ENCODE measurements around the gene CD7.

The CD7 gene

DNA sequence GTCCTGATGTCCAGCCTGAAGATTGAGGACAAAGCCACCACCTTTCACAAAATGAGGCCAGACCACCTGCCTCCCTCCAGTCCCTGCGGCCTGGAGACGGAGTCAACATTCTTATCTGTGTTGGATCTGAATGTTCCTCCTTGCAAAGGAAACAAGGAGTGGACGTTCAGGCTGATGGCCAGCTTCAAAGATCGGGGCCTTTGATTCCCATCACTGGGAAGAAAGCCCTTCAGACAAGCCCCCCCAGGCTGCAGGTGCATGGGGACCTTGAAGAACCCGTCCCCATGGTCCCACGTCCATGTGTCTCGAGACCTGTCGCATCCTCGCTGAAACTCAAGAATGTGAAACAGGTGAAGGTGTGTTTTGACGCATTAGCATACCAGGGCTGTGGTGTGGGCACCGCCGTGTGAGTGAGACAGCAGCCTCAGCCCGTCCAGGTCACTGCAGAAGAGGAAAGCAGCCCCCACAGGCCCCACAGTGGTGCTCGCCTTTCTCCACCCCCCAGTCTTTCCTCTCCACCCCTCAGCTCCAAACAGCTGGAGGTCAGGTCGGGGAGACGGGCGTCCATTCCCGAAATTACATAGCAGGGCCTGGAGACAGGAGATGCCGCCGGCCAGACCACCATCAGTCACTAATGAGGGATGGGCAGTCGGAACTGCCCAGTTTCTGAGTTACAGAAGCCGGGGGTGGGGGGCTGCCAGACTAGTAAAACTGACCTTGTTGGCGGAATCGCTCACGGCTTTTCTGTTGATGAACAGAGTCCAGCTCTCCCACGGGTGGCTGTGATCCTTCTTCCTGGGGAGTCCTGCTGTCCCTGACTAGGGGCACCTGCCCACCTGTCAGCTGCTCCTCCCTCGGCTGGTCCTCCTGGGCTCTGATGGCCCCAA, 43.0 kb downstream of the CD7 start:
- H3K4me3 ChIP-seq (ENCODE audit: low read length) = peak overlapping the region; percentile 65
- H3K27me3 ChIP-seq (ENCODE audit: control insufficient read depth, insufficient read depth, low read length) = peaks cover 6% of the 10 kb centered on the region
- no peak overlapping the region for H3K27ac ChIP-seq (ENCODE audit: low read length)
- peak overlapping the region; percentile 12 for H3K9ac ChIP-seq (ENCODE audit: low read length)
- H3K36me3 ChIP-seq (ENCODE audit: control insufficient read depth, low read depth, low read length) = peaks cover 17% of the 10 kb centered on the region
- H3K9me3 ChIP-seq (ENCODE audit: control insufficient read depth, low read depth, low read length) = no peaks in the 10 kb centered on the region
- peaks cover 11% of the 10 kb centered on the region for H3K4me1 ChIP-seq (ENCODE audit: control insufficient read depth, low read depth, low read length)

GRCh38 chr17:82273327-82274133, 43.9 kb downstream of the CD7 start, which contains the start of gene CSNK1D:
Gene CSNK1D, minus strand, starts transcription at chr17:82273700. Its CDS starts 319 bp downstream, at chr17:82273381.
- Histone ChIP-seq H3K27ac (ENCODE audit: low read length) (no peak within 1 kb of the TSS), H3K27me3 (ENCODE audit: control insufficient read depth, insufficient read depth, low read length) (peaks cover 6% of the 10 kb centered on the region), H3K9ac (ENCODE audit: low read length) (peak within 1 kb of the TSS; percentile 79), H3K36me3 (ENCODE audit: control insufficient read depth, low read depth, low read length) (peaks cover 17% of the 10 kb centered on the region), H3K9me3 (ENCODE audit: control insufficient read depth, low read depth, low read length) (no peaks in the 10 kb centered on the region), H3K4me1 (ENCODE audit: control insufficient read depth, low read depth, low read length) (peaks cover 7% of the 10 kb centered on the region), H3K4me3 (ENCODE audit: low read length) (peak within 1 kb of the TSS; percentile 73)

DNA sequence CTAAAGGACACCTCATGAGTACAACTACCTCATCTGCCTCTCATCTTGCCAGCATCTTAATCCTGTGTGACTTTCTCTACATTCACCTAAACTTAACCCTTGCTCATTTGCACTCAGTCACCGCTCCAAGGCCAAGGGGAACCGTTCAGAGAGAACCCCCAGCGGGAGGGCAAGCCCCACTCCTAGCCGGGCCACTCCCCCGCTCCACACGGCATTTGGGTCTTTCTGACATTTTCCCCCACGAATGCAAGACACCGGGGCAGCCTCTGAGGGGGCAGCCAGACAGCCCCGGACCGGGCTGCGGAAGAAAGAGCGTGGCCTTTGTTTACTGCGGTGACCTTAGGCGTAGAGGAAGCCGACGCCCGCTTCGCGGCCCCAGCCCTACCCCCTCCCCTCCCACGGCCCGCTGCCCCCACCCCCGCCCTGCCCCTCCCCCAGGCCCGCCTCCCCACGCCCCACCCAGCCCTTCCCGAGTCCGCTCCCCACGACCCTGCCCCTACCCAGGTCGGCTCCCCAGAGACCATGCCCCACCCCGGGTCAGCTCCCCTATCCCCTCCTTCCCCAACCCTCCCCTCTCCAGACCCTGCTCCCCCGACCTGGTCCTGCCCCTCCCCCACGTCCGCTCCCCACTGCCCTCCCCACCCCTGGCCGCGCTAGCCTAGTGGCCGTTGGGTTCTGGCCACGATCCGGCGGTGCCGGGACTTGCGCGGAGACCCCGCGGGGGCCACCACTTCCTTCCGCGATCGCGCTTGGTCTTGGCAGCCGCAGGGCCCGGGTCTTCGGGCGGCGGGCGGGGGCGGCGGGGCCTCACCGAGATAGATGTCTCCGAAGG, 44.7 kb downstream of the CD7 start:
- Histone ChIP-seq H3K27ac (ENCODE audit: low read length) (no peak overlapping the region), H3K9me3 (ENCODE audit: control insufficient read depth, low read depth, low read length) (no peaks in the 10 kb centered on the region), H3K36me3 (ENCODE audit: control insufficient read depth, low read depth, low read length) (peaks cover 17% of the 10 kb centered on the region), H3K4me1 (ENCODE audit: control insufficient read depth, low read depth, low read length) (peaks cover 7% of the 10 kb centered on the region), H3K27me3 (ENCODE audit: control insufficient read depth, insufficient read depth, low read length) (peaks cover 6% of the 10 kb centered on the region), H3K4me3 (ENCODE audit: low read length) (peak overlapping the region; percentile 73), H3K9ac (ENCODE audit: low read length) (peak overlapping the region; percentile 79)

DNA sequence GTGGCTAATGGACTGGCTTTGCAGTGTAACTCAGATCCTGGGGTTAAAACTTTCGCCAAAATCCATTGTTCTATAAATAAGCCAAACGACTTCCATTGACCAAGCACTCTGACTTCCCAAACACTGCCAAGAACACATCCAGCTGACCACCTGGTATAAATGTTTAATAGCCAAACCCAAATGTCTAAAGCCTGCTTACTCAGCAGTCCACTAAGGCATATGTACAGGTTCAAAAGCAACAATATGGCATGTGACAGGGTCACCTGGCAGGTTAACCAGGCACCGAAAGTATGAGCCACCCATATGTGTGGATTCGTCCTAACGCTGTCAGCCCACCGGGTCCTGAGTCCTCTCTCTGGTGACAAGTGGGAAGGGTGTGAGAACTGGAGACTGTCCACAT, 46.0 kb downstream of the CD7 start:
- Histone ChIP-seq H3K27me3 (ENCODE audit: control insufficient read depth, insufficient read depth, low read length) (peaks cover 6% of the 10 kb centered on the region), H3K9me3 (ENCODE audit: control insufficient read depth, low read depth, low read length) (no peaks in the 10 kb centered on the region), H3K36me3 (ENCODE audit: control insufficient read depth, low read depth, low read length) (peaks cover 19% of the 10 kb centered on the region), H3K4me1 (ENCODE audit: control insufficient read depth, low read depth, low read length) (peaks cover 7% of the 10 kb centered on the region), H3K27ac (ENCODE audit: low read length) (no peak overlapping the region), H3K9ac (ENCODE audit: low read length) (no peak overlapping the region), H3K4me3 (ENCODE audit: low read length) (peak overlapping the region; percentile 73)

GRCh38 chr17:82270651-82271050, 46.8 kb downstream of the CD7 start:
- Histone ChIP-seq H3K36me3 (ENCODE audit: control insufficient read depth, low read depth, low read length) (peaks cover 25% of the 10 kb centered on the region), H3K4me3 (ENCODE audit: low read length) (no peak overlapping the region)

DNA sequence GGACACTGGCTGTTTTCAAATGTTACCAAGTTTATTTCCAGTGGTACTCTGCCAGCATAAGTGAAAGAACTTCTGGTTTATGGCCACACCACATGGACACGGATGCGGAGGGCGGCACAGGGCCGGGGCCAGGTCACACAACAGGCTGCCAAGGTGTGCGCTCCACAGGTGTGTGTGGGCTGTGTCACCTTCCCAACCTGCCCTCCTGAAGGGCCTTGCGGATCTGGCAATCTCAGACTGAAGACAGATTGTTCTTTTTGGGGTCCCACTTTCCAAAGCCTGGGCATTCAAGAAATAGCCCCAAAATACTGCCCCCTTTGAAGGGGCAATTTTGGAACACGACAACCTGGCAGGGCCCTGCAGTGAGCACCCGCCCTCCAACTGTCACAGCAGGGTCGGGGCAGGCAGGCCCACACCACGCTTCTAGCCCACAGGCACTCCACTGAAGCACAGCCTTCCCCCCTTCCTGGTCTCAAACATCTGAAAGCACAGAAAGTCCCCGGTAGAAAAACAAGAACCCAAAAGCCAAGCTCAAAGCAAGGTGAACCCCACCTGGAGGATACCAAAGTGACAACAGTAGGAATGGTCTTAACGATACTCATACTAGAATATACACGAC, 47.4 kb downstream of the CD7 start:
- H3K27ac ChIP-seq (ENCODE audit: low read length) = no peak overlapping the region
- H3K4me3 ChIP-seq (ENCODE audit: low read length) = no peak overlapping the region
- H3K36me3 ChIP-seq (ENCODE audit: control insufficient read depth, low read depth, low read length) = peaks cover 32% of the 10 kb centered on the region
- peaks cover 7% of the 10 kb centered on the region for H3K4me1 ChIP-seq (ENCODE audit: control insufficient read depth, low read depth, low read length)
- H3K27me3 ChIP-seq (ENCODE audit: control insufficient read depth, insufficient read depth, low read length) = peaks cover 6% of the 10 kb centered on the region
- H3K9me3 ChIP-seq (ENCODE audit: control insufficient read depth, low read depth, low read length) = no peaks in the 10 kb centered on the region
- no peak overlapping the region for H3K9ac ChIP-seq (ENCODE audit: low read length)

More at GRCh38 chr17:82270651-82271050, 46.8 kb downstream of the CD7 start:
- Histone ChIP-seq H3K9ac (ENCODE audit: low read length) (no peak overlapping the region), H3K27ac (ENCODE audit: low read length) (no peak overlapping the region), H3K9me3 (ENCODE audit: control insufficient read depth, low read depth, low read length) (no peaks in the 10 kb centered on the region), H3K4me1 (ENCODE audit: control insufficient read depth, low read depth, low read length) (peaks cover 7% of the 10 kb centered on the region), H3K27me3 (ENCODE audit: control insufficient read depth, insufficient read depth, low read length) (peaks cover 6% of the 10 kb centered on the region)

- H3K27me3 ChIP-seq (ENCODE audit: control insufficient read depth, insufficient read depth, low read length) = peaks cover 4% of the 10 kb centered on the region
- no peak overlapping the region for H3K27ac ChIP-seq (ENCODE audit: low read length)
- H3K4me3 ChIP-seq (ENCODE audit: low read length) = no peak overlapping the region
- H3K9me3 ChIP-seq (ENCODE audit: control insufficient read depth, low read depth, low read length) = no peaks in the 10 kb centered on the region
- H3K9ac ChIP-seq (ENCODE audit: low read length) = no peak overlapping the region
- peaks cover 7% of the 10 kb centered on the region for H3K4me1 ChIP-seq (ENCODE audit: control insufficient read depth, low read depth, low read length)
- peaks cover 37% of the 10 kb centered on the region for H3K36me3 ChIP-seq (ENCODE audit: control insufficient read depth, low read depth, low read length)
These were observed 48.1 kb downstream of the CD7 start for GRCh38 chr17:82269138-82269881.

- Histone ChIP-seq H3K27me3 (ENCODE audit: control insufficient read depth, insufficient read depth, low read length) (no peaks in the 10 kb centered on the region), H3K36me3 (ENCODE audit: control insufficient read depth, low read depth, low read length) (peaks cover 50% of the 10 kb centered on the region), H3K4me1 (ENCODE audit: control insufficient read depth, low read depth, low read length) (peaks cover 4% of the 10 kb centered on the region), H3K9ac (ENCODE audit: low read length) (no peak overlapping the region), H3K4me3 (ENCODE audit: low read length) (no peak overlapping the region), H3K27ac (ENCODE audit: low read length) (no peak overlapping the region), H3K9me3 (ENCODE audit: control insufficient read depth, low read depth, low read length) (no peaks in the 10 kb centered on the region)
These were observed 49.6 kb downstream of the CD7 start for GRCh38 chr17:82267575-82268379.

DNA sequence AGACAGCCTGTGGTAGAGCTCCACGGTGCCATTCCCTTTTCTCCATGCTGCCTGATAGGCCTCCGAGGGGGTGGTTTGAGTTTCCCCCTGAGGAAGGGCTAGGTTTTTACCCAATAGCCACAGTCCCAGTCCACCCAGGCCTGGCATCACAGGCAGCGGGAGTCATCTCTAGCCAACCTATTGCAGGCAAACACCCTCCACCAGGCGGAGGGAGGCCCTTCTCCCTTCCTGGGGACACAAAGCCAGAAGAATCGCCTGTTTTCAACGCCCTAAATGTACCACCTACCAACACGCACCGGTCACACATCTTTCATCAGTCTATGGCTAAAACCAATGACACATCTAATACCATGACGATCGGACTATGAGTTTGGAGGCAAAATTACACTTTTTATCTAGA, 51.3 kb downstream of the CD7 start:
- Histone ChIP-seq H3K4me1 (ENCODE audit: control insufficient read depth, low read depth, low read length) (no peaks in the 10 kb centered on the region), H3K9ac (ENCODE audit: low read length) (no peak overlapping the region), H3K9me3 (ENCODE audit: control insufficient read depth, low read depth, low read length) (no peaks in the 10 kb centered on the region), H3K27ac (ENCODE audit: low read length) (no peak overlapping the region), H3K27me3 (ENCODE audit: control insufficient read depth, insufficient read depth, low read length) (no peaks in the 10 kb centered on the region), H3K36me3 (ENCODE audit: control insufficient read depth, low read depth, low read length) (peaks cover 58% of the 10 kb centered on the region), H3K4me3 (ENCODE audit: low read length) (no peak overlapping the region)

Data from iPS-18a (cell line).